Measurements from ENCODE around the gene IL31.
"Not testable (repeated sequence)": the region's sequence is repeated elsewhere in the genome, so short reads cannot be mapped to it uniquely, and the experiment has no call there.

IL31 gene

GRCh38 chr12:122190842-122191668 lies 17.0 kb upstream of the IL31 start:
- peak; percentile 66 to 69 for DNase-seq

- no peak for DNase-seq
Measured at GRCh38 chr12:122189626-122190475, 15.8 kb upstream of the IL31 start.

- no peak for DNase-seq
Measured at GRCh38 chr12:122187466-122187865, 13.4 kb upstream of the IL31 start.

GRCh38 chr12:122185494-122186082 lies 11.6 kb upstream of the IL31 start:
- DNase-seq, result no peak

- no peak for DNase-seq
Measured at GRCh38 chr12:122185079-122185478, 11.1 kb upstream of the IL31 start.

GRCh38 chr12:122184517-122184916 lies 10.5 kb upstream of the IL31 start:
- DNase-seq, result no peak

GRCh38 chr12:122183588-122183940 lies 9.5 kb upstream of the IL31 start:
- DNase-seq, result no peak

GRCh38 chr12:122182887-122183587 lies 9.0 kb upstream of the IL31 start, which contains the start of gene LRRC43:
Gene LRRC43 (plus strand): TSS chr12:122183123. CDS start chr12:122183145, 22 bp downstream.
- peak; percentile 56 to 63 for DNase-seq

- not testable (repeated sequence) for DNase-seq
Measured at GRCh38 chr12:122176473-122176872, 2.5 kb upstream of the IL31 start.

GRCh38 chr12:122172262-122172939 lies 1.6 kb downstream of the IL31 start:
- no peak for DNase-seq

GRCh38 chr12:122171399-122171798 lies 2.6 kb downstream of the IL31 start:
- no peak for DNase-seq

GRCh38 chr12:122168492-122168891 lies 5.5 kb downstream of the IL31 start:
- no peak for DNase-seq

GRCh38 chr12:122167356-122167925 lies 6.6 kb downstream of the IL31 start:
- DNase-seq, result no peak

- DNase-seq, result no peak
Measured at GRCh38 chr12:122166422-122167349, 7.3 kb downstream of the IL31 start.

- DNase-seq, result no peak
Measured at GRCh38 chr12:122162976-122163375, 11.0 kb downstream of the IL31 start.

GRCh38 chr12:122161682-122162081 lies 12.3 kb downstream of the IL31 start:
- DNase-seq, result no peak

GRCh38 chr12:122160761-122161160 lies 13.3 kb downstream of the IL31 start:
- no peak for DNase-seq

- DNase-seq, result no peak
Measured at GRCh38 chr12:122159882-122160281, 14.1 kb downstream of the IL31 start.

GRCh38 chr12:122158700-122159285 lies 15.2 kb downstream of the IL31 start:
- DNase-seq, result no peak

- DNase-seq, result no peak
Measured at GRCh38 chr12:122155705-122156104, 18.3 kb downstream of the IL31 start.

Data from SHP77 (cell line).